ENCODE data around the gene GRAMD2B. TPM values are rescaled to one million over a fixed set of nuclear protein-coding genes. Genes with fewer than 3 reads are reported as not detected.

The GRAMD2B gene
- total RNA-seq, 2 donors from 2014 or later: 41.1 to 45.0 TPM

GRCh38 chr5:126471875-126472537 is 48.8 kb downstream of the GRAMD2B start:
- H3K4me1 ChIP-seq: peaks cover 0 to 17% of the 10 kb centered on the region in 2 donors
- TF ChIP-seq CTCF (IDR thresholded peaks at IDR 0.05): no peak
- no peaks in the 10 kb centered on the region for H3K9me3 ChIP-seq
- no peaks in the 10 kb centered on the region for H3K27me3 ChIP-seq
- no peak overlapping the region for H3K4me3 ChIP-seq
- DNase-seq (ENCODE audit: low spot score): no peak
- H3K27ac ChIP-seq: no peak overlapping the region
- peaks cover 41% of the 10 kb centered on the region for H3K36me3 ChIP-seq

GRCh38 chr5:126472538-126472889 is 49.3 kb downstream of the GRAMD2B start:
- H3K36me3 ChIP-seq: peaks cover 41% of the 10 kb centered on the region
- DNase-seq (ENCODE audit: low spot score): no peak
- H3K9me3 ChIP-seq: no peaks in the 10 kb centered on the region
- no peak overlapping the region for H3K27ac ChIP-seq
- H3K27me3 ChIP-seq: no peaks in the 10 kb centered on the region
- no peak for TF ChIP-seq CTCF (IDR thresholded peaks at IDR 0.05)
- no peak overlapping the region for H3K4me3 ChIP-seq
- peaks cover 0 to 17% of the 10 kb centered on the region in 2 donors for H3K4me1 ChIP-seq

GRCh38 chr5:126477294-126478117 is 54.3 kb downstream of the GRAMD2B start:
- no peak overlapping the region for H3K4me3 ChIP-seq
- peak overlapping the region in 1 of 2 donors; percentile 25 for H3K27ac ChIP-seq

GRCh38 chr5:126479810-126480209 is 56.6 kb downstream of the GRAMD2B start:
- TF ChIP-seq CTCF (IDR thresholded peaks at IDR 0.05): no peak
- Histone ChIP-seq H3K36me3 (peaks cover 51% of the 10 kb centered on the region), H3K27ac (peak overlapping the region; percentile 41 to 61), H3K9me3 (no peaks in the 10 kb centered on the region), H3K4me3 (no peak overlapping the region), H3K4me1 (peaks cover 0 to 5% of the 10 kb centered on the region in 2 donors), H3K27me3 (no peaks in the 10 kb centered on the region)
- DNase-seq (ENCODE audit: low spot score): no peak

More at GRCh38 chr5:126477294-126478117, 54.3 kb downstream of the GRAMD2B start:
- no peaks in the 10 kb centered on the region for H3K9me3 ChIP-seq
- H3K4me1 ChIP-seq: peaks cover 0 to 4% of the 10 kb centered on the region in 2 donors
- TF ChIP-seq CTCF (IDR thresholded peaks at IDR 0.05): no peak
- DNase-seq (ENCODE audit: low spot score): no peak
- H3K36me3 ChIP-seq: peaks cover 52% of the 10 kb centered on the region
- no peaks in the 10 kb centered on the region for H3K27me3 ChIP-seq

- no peak for DNase-seq (ENCODE audit: low spot score)
- no peaks in the 10 kb centered on the region for H3K27me3 ChIP-seq
- H3K27ac ChIP-seq: peak overlapping the region; percentile 41 to 61
- no peak overlapping the region for H3K4me3 ChIP-seq
- no peak for TF ChIP-seq CTCF (IDR thresholded peaks at IDR 0.05)
- peaks cover 0 to 5% of the 10 kb centered on the region in 2 donors for H3K4me1 ChIP-seq
- H3K36me3 ChIP-seq: peaks cover 61% of the 10 kb centered on the region
- no peaks in the 10 kb centered on the region for H3K9me3 ChIP-seq
Measured at GRCh38 chr5:126480824-126481223, 57.6 kb downstream of the GRAMD2B start.

Data from right atrium auricular region (tissue), 2 donors.